ENCODE data around the gene RAB4A. TPM values are rescaled to one million over a fixed set of nuclear protein-coding genes. Genes with fewer than 3 reads are reported as not detected.

Gene RAB4A
- total and polyA plus RNA-seq, 9 of the 15 experiments (the other 6 are each of a cell fraction or from before 2014, with no cell fraction given): 8.3 to 61.0 (median 26.7) TPM

DNA sequence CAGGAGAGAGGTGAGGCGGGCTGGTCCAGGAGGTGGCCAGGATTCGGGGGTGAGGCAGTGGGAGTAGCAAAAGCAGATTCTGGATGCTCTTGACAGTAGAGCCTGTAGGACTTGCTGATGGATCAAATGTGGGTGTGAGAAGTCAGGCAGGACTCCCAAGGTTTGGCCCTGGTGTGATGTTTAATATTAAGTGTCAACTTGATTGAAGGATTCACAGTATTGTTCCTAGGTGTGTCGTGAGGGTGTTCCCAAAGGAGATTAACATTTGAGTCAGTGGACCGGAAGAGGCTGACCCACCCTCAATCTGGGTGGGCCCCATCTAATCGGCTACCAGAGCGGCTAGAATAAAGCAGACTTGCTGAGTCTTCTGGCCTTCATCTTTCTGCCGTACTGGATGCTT lies 6.8 kb upstream of the RAB4A start (continued):
- no peak for TF ChIP-seq HMGN3 (IDR thresholded peaks at IDR 0.05; ENCODE audit: borderline replicate concordance, extremely low read depth, insufficient read length, low read depth, low read length)
- TF ChIP-seq, protein P1, sequence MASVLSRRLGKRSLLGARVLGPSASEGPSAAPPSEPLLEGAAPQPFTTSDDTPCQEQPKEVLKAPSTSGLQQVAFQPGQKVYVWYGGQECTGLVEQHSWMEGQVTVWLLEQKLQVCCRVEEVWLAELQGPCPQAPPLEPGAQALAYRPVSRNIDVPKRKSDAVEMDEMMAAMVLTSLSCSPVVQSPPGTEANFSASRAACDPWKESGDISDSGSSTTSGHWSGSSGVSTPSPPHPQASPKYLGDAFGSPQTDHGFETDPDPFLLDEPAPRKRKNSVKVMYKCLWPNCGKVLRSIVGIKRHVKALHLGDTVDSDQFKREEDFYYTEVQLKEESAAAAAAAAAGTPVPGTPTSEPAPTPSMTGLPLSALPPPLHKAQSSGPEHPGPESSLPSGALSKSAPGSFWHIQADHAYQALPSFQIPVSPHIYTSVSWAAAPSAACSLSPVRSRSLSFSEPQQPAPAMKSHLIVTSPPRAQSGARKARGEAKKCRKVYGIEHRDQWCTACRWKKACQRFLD (CRISPR knock-in tag; IDR thresholded peaks at IDR 0.05): no peak
- TF ChIP-seq PHF20 (IDR thresholded peaks at IDR 0.05; ENCODE audit: partially characterized antibody): no peak
- no peak for TF ChIP-seq POLR3A (IDR thresholded peaks at IDR 0.05; ENCODE audit: borderline replicate concordance, extremely low read depth, insufficient read depth, insufficient read length)

DNA sequence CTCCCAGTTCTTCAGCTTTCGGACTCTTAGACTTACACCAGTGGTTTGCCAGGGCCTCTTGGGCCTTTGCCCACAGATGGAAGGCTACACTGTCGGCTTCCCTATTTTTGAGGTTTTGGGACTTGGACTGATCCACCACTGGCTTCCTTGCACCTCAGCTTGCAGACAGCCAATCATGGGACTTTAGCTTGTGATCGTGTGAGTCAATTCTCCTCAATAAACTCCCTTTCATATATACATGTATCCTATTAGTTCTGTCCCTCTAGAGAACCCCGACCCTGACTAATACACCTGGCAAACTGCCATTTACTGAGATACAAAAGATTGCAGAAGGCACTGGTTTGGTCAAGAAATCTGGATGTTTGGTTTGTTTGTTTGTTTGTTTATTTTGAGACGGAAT lies 6.4 kb upstream of the RAB4A start:
- no peak for FAIRE-seq
- in situ Hi-C loops (cut with MboI): loop anchor here (5.0 kb wide), 1 partner anchor 218 kb away; no protein-coding TSS in a partner anchor
- Histone ChIP-seq H3K79me2 (ENCODE audit: control insufficient read depth, insufficient read depth, low read length) (peaks cover 5% of the 10 kb centered on the region; the same call in 1 of the 3 replicates), H3K36me3 (ENCODE audit: control insufficient read depth, insufficient read depth, low read length) (peaks cover 25% of the 10 kb centered on the region), H3K4me2 (ENCODE audit: insufficient read depth, low read length) (no peak overlapping the region), H4K20me1 (replicated peaks; ENCODE audit: control insufficient read depth, insufficient read depth, low read length) (no peaks in the 10 kb centered on the region), H2AFZ (ENCODE audit: low read depth, low read length) (no peak overlapping the region), H3K9ac (ENCODE audit: insufficient read depth in 1 of 2, low read depth in 2 of 2, low read length in 2 of 2) (no peak overlapping the region), H3K4me3 (no peak overlapping the region), H3K27ac (ENCODE audit: extremely low read depth, low read depth, low read length) (no peak overlapping the region), H3K4me1 (replicated peaks in 1 of 2; ENCODE audit: control insufficient read depth in 2 of 2, insufficient read depth in 2 of 2, low read length in 2 of 2) (peaks cover 0 to 6% of the 10 kb centered on the region in 2 experiments; a peak in 1 of 5 replicates), H3K9me1 (ENCODE audit: control insufficient read depth, insufficient read depth, low read length) (no peaks in the 10 kb centered on the region), H3K27me3 (ENCODE audit: control insufficient read depth in 2 of 2, insufficient read depth in 2 of 2, low read length in 2 of 2) (no peaks in the 10 kb centered on the region; a peak in 1 of 5 replicates), H3K9me3 (replicated peaks; ENCODE audit: control insufficient read depth, insufficient read depth, low read depth, low read length) (0 out of 2 replicates have a peak, but pooled peaks cover 3% of the 10 kb centered on the region)
- WGBS (ENCODE audit: insufficient coverage, low coverage, missing lambda C conversion rate): 70% methylated on average over 5 of the region's 5 CpGs
- intact Hi-C loops (cut with micrococcal nuclease): no loop called here
- no TSS peak for BruUV-seq (replicated peaks)
- ChIA-PET CTCF (ENCODE audit: low intra/inter-chr PET ratio) (no interaction called here), POLR2A (no interaction called here)
- DNase-seq (ENCODE audit: extremely low read depth in 1 of 4, low spot score in 3 of 4): no peak
- TF ChIP-seq, protein P2, sequence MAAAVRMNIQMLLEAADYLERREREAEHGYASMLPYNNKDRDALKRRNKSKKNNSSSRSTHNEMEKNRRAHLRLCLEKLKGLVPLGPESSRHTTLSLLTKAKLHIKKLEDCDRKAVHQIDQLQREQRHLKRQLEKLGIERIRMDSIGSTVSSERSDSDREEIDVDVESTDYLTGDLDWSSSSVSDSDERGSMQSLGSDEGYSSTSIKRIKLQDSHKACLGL (CRISPR knock-in tag; IDR thresholded peaks at IDR 0.05; ENCODE audit: borderline replicate concordance, poor library complexity, severe bottlenecking): no peak
- TF ChIP-seq PYGO2 (tag; IDR thresholded peaks at IDR 0.05): no peak
- TF ChIP-seq KDM1A (IDR thresholded peaks at IDR 0.05): peak in 1 of 2 experiments; percentile 31; a peak in 1 of 4 replicates
- TF ChIP-seq PHB (CRISPR knock-in tag; IDR thresholded peaks at IDR 0.05): no peak
- TF ChIP-seq, protein P3, sequence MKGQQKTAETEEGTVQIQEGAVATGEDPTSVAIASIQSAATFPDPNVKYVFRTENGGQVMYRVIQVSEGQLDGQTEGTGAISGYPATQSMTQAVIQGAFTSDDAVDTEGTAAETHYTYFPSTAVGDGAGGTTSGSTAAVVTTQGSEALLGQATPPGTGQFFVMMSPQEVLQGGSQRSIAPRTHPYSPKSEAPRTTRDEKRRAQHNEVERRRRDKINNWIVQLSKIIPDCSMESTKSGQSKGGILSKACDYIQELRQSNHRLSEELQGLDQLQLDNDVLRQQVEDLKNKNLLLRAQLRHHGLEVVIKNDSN (CRISPR knock-in tag; IDR thresholded peaks at IDR 0.05): no peak
- TF ChIP-seq MECOM (CRISPR knock-in tag; IDR thresholded peaks at IDR 0.05): no peak
- TF ChIP-seq SOX6 (IDR thresholded peaks at IDR 0.05): no peak
- no peak for TF ChIP-seq KLF1 (tag; IDR thresholded peaks at IDR 0.05)
- TF ChIP-seq, protein P4, sequence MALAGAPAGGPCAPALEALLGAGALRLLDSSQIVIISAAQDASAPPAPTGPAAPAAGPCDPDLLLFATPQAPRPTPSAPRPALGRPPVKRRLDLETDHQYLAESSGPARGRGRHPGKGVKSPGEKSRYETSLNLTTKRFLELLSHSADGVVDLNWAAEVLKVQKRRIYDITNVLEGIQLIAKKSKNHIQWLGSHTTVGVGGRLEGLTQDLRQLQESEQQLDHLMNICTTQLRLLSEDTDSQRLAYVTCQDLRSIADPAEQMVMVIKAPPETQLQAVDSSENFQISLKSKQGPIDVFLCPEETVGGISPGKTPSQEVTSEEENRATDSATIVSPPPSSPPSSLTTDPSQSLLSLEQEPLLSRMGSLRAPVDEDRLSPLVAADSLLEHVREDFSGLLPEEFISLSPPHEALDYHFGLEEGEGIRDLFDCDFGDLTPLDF (CRISPR knock-in tag; IDR thresholded peaks at IDR 0.05): no peak
- TF ChIP-seq NFIC (IDR thresholded peaks at IDR 0.05): peak; percentile 66
- no peak for TF ChIP-seq SIN3B (IDR thresholded peaks at IDR 0.05; ENCODE audit: low read depth)
- no peak for TF ChIP-seq MTA2 (IDR thresholded peaks at IDR 0.05; ENCODE audit: low read depth)
- no peak for ATAC-seq
